Embryonic facial prominence (tissue), 1 donor: ENCODE measurements around the gene SUFU.
"Not testable (repeated sequence)": the region's sequence is repeated elsewhere in the genome, so short reads cannot be mapped to it uniquely, and the experiment has no call there.

ENCODE experiments used
- DNase-seq: peaks from one replicate; pipeline ENCODE4 v3.0.0-alpha.2; 2016; ENCODE audit errors: extremely low spot score

SUFU gene

DNA sequence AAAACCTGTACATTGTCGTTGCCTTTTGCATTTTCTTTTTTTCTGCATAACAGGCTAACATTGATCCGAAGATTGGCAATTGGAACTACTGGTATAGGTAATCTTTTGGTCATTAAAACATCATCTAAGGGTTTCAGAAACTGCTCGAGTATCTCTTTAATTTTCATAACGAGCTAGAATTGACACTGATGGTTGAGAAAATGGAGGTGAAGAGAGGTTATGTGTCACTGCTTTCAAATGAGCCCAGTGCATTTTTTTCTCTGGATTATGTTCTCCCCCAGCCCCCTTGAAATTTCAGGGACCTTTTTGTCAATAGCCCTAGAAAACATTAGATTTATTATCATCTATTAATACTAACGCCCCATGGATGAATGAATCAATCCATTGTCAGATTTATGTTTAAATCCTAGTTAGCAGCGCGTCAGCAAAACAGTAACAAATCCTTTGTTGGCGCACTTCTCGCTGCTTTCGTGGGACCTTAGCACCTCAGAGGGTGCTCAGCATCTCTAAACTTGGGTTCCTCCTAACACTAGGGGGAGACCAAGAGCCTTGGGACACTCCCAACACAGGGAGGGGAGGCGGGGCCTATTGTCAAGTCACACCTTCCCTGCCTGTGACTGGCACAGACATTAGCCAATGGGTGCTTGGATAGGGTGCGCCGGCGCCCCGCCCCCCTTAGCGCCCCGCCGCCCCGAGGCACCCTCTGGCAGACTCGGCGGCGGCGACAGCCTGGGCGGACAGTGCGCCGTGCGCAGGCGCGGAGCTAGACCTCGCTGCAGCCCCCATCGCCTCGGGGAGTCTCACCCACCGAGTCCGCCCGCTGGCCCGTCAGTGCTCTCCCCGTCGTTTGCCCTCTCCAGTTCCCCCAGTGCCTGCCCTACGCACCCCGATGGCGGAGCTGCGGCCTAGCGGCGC lies at the start of gene SUFU:
SUFU (plus strand) TSS at position 709 of the 915 bp plus-strand sequence; CDS start at position 890, 181 bp downstream.
- DNase-seq: peak; percentile 94

DNA sequence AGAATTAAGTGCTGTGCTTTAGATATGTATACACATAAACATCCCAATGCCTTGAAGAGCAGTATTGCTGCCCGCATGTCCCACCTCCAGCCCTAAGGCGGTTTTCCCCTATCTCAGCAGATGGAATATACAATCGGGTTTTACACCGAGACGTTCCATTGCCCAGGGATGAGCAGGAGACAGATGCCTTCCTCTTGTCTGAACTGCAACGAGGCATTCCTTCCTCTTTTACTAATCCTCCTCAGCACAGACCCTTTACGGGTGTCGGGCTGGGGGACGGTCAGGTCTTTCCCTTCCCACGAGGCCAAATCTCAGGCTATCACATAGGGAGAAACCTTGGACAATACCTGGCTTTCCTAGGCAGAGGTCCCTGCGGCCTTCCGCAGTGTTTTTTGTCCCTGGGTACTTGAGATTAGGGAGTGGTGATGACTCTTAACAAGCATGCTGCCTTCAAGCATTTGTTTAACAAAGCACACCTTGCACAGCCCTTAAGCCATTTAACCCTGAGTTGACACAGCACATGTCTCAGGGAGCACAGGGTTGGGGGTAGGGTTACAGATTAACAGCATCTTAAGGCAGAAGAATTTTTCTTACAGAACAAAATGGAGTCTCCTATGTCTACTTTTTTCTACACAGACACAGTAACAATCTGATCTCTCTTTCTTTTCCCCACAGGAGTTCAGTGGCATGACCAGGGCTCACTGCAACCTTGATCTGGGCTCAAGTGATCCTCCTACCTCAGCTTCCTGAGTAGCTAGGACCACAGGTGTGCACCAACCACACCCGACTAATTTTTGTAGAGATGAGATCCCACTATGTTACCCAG lies 48.9 kb upstream of the SUFU start:
- DNase-seq: not testable (repeated sequence)

DNA sequence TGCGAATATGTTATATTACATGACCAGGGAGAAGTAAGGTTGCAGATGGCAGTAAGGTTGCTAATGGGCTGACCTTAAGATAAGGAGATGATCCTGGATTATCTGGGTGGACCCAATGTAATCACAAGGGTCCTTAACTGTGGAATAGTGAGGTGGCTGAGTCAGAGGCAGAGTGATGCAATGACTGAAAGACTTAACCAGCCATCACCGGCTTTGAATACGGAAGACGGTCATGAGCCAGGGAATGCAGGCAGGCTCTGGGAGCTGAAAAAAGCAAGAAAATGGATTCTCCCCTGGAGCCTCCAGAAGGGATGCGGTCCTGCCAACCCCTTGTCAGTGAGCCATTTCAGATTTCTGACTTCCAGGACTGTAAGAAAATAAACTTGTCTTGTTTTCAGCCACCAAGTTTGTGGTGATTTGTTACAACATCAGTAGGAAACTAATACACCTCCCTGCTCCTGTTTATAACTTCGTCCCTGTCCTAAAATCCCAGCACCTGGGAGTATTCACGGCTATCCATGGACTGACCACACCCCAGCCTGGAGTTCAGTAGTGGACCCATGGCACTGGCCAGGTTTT lies 47.8 kb upstream of the SUFU start:
- no peak for DNase-seq

DNA sequence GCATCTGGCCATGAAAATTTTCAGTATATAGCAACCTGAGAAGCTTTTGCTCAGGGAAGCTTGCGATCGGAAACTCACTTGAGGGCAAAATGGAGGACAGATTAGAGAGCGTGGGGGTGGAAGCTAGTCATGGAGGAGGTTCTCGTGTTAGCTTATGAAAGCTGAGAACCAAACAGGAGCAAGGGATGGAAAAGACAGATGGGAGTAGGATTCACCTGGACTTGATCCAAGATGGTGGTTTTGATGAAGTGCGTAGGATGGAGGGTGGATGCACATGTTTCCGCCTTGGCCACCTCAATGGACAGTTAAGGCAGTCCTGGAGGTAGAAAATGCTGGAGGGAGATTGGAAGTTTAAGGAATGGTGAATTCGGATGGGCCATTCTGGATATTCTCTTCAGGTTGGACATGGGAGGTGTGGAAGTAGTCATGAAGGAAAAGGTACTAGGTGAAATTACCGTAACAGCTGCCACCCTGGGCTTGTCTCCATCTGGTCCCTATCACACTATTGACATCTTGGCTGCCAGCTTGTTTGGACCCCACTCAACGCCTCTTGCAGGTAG lies 46.1 kb upstream of the SUFU start:
- DNase-seq: no peak

DNA sequence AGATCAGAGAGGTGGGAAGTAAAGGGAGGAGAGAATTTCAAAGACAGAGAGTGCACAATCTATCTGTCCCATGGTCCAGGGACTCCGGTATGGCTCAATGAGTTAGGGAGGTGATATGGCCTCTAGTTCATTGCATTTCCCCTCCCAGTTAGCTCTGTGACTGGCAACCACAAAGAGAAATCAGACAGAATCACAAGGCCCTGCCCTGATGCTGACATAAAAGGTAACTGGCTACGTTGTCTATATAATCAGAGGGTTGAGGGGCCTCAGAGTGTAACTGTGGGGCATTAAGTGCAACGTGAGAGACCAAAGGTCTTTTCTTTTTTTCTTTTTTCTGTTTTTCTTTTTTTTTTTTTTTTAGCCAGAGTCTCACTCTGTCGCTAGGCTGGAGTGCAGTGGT lies 45.1 kb upstream of the SUFU start:
- DNase-seq: no peak

DNA sequence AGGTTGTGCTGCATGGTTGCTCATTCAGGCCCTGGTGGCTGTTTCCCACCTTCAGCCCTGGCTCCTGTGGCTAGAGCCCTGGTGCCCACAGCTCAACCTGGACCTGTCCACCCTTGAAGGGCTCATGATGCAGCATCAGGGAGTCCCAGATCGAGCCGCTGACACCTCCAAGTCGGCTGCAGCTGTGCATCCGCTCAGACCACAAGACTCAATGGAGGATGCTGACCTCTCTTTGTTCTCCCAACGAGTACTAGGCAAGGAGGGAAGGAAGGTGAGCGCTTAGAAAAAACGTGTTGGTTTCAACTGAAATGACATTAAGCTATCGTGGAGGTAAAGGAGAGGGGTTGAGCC lies 43.0 kb upstream of the SUFU start:
- no peak for DNase-seq

GRCh38 chr10:102461187-102462054 lies 42.4 kb upstream of the SUFU start:
- peak; percentile 70 for DNase-seq

GRCh38 chr10:102462512-102463054 lies 41.2 kb upstream of the SUFU start:
- no peak for DNase-seq

GRCh38 chr10:102463983-102464382 lies 39.8 kb upstream of the SUFU start:
- DNase-seq: no peak

DNA sequence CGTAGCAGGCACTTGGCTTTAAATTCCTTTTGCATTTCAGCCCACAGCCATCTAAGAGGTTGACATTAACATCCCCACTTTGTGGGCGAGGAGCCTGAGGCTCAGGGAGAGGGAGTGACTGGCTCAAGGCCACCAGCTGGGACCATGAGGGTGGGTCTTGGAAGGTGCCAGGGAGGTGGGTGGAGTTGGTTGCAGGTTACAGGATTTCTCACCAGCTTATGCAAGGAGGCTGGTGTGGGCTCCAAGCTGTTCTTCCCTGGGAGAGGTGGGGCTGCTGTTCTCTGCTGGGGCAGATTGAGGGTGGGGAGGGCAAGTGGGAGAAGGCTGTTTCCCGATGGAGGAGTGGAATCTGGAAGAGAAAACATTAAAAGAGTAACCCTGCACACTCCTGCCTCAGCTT lies 38.3 kb upstream of the SUFU start:
- DNase-seq: no peak

DNA sequence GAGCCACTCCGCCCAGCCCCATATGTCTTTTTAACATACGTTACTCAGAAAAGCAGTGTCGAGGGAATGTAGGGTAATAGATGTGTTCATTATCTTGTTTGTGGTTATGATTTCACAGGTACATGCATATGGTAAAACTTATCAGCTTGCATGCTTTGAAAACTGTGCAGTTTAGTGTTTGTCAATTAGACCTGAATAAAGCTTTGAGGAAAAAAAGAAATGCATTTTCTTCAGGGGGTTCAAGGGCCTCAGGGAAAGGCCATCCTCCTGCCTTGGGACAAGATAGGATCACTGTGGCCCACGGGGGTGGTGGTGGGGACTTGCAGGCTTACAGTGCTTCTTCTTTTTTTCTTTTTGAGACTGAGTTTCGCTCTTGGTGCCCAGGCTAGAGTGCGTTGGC lies 36.5 kb upstream of the SUFU start:
- DNase-seq: no peak

DNA sequence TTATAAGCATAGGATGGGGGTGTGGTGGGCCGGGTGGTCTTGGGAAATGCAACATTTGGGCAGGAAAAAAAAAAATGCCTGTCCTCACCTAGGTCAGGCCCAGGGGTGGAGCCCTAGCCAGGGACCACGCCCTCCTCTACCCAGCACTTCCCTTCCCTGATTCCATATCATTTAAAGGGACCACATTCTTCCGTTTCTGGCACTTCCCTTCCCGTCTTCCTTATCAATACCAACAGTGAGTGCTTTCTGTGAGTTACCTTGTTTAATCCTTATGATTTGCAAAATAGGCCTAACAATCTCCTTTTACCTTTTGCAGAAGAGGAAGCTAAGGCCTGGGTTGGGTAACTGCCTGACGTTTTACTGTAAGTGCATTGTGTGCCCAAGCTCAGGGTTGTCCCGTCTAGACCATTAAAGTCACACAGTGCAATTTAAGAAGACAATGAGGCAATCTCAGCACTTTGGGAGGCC lies 35.8 kb upstream of the SUFU start:
- DNase-seq: no peak

GRCh38 chr10:102468683-102469082 lies 35.1 kb upstream of the SUFU start:
- DNase-seq: no peak

GRCh38 chr10:102470579-102471546 lies 32.9 kb upstream of the SUFU start:
- no peak for DNase-seq

GRCh38 chr10:102473445-102474331 lies 30.1 kb upstream of the SUFU start:
- no peak for DNase-seq

DNA sequence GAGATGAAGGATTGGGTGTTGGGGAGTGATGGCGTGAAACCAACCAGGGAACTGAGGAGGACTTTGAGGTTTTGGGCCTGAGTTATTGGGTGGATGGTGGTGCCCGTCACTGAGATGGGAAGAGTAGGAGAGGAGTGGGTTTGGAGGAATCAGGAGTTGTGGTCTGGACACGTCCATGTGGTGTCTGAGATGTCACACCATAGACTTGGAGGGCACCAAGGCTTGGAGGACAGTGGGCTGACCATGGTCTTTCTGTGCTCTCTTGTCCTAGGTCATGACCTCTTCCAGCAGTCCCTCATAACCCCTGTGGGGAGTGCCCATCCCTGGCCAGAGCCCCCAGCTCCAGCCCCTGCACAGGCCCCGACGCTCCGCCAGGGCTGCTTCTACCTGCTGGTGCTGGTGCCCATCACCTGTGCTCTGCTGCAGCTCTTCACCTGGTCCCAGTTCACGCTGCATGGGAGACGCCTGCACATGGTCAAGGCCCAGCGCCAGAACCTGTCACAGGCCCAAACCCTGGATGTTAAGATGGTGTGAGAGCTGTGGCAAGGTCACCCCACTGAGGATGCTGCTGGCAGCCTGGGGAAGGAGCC lies 28.2 kb upstream of the SUFU start:
- DNase-seq: no peak

DNA sequence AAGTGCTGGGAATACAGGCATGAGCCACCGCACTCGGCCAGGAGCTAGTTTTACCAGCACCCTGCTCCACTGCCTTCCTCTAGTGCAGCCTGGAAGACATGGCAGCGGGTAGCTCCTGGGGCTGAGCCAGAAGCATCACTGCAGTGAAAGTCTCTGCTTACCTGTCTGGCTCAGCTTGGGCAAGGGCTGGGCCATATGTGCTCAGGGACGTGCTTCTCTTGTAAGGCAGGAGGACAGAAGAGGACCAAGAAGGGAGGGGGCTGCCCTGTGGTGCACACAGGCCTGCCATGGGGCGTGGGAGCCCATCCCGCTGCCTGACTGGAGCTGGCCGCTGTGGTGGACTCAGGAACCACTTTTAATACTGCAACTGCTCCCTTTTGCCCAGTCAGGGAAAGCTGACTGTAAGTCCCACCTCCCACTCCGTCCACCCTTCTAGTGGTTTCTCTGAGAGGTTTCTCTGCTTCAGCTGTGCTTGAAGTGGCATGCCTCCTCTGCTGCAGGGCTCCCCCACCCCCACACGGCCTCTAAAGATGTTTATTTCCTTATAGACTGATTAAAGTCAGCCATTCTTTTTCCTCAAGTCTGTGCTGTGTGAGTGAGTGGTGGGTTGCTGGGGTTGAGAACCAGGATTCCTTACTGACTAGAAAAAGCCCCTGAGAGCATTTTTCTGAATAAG lies 27.2 kb upstream of the SUFU start:
- no peak for DNase-seq

DNA sequence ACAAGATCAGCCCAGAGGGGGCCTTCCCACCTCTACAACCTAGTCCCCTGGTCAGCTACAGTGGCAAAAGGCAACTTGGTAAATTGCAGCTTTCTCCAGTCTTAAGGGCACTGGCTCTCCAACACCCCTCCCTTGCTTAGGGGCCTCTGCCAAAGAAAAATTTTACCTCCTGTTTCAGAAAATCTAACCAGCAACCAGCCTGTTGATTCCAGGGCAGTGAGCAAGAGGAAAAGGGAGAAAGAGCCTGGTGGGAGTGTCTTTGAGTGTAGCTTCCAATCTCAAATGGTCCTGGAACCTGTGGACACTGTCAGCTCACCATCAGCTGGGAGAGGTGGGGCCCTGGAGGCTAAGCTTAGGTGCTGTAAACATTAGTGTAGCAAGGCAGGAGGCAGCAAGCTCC lies 24.1 kb upstream of the SUFU start:
- DNase-seq: no peak
